IPS-18c (cell line): ENCODE data around the gene MAMDC4.
"Not testable (repeated sequence)": the region's sequence is repeated elsewhere in the genome, so short reads cannot be mapped to it uniquely, and the experiment has no call there.

Experiments used
- H3K4me3 ChIP-seq: 2 replicates; pipeline ENCODE4 v1.7.0; 2013; ENCODE audit warnings: low read depth, mild to moderate bottlenecking, low read length, moderate library complexity; ENCODE audit not compliant: insufficient read depth
- H3K9me3 ChIP-seq: one replicate; pipeline ENCODE4 v1.6.1; 2013; ENCODE audit warnings: mild to moderate bottlenecking, low read length, moderate library complexity; ENCODE audit not compliant: control insufficient read depth, insufficient read depth

The MAMDC4 gene

DNA sequence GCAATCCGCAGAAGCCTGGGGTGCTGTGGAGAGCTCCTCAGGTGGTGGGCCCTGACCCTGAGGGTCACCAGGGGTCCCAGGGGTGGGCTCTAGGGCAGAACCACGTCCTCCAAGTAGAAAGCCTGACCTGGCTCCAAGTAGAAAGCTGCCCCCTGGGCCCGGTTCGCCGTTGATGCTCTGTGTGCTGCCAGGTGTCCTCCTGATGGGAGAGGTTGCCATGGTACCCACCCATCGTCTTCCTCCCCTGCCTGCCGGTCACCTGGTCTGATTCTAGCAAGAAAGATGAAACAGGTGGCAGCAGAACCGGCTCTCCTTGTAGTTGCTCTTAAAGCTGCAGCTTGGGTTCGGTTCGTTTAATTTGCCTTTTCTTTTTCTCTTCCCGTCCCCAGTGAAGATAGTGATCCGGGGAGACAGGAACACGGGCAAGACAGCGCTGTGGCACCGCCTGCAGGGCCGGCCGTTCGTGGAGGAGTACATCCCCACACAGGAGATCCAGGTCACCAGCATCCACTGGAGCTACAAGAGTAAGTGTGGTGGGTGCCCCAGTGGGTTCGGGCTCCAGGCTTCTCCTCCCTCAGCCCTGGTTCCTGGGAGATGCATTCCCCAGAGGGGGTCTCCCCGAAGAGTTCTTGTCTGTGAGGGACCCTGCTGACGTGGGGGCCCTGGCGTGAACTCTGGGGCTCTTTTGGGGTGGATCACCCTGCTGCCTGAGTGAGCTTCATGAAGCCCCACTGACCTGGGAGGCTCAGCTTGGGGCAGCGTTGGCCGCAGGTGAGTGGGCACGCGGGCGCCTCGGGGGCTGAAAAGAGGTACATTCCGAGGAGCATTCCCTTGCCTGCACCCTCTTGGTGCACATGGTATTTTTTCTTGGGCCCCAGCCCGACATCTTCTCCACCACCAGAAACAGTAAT lies 28.8 kb upstream of the MAMDC4 start:
- Histone ChIP-seq H3K4me3 (no peak overlapping the region), H3K9me3 (no peaks in the 10 kb centered on the region)

DNA sequence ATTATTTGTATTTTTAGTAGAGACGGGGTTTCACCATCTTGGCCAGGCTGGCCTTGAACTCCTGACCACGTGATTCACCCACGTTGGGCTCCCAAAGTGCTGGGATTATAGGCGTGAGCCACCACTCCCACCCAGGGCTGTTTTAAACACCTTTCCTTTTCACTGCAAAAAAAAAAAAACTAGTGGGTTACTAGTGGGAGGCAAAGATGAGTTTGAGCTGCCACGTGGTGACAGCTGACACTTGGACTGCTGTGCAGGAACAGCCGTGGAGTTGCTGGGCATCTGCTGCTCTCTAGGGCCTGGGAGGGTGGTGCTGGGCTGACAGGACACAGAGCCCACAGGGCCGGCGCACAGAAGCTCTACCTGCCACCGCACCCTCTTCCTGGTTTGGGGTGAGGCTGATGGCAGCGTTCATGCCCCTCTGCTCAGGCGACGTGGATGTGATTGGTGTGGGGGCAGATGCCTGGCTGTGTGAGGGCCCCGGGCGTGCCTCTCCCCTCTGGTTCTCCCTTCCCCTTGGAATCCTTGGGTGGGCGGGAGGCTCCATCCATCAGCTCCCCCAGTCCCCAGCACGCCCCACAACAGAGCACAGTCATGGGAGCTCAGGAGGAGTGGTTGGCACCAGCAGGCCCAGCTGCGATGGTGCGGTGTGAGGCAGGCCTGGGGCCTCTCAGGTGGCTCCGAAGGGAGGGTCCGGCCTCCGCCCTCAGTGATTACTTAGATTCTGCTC lies 27.5 kb upstream of the MAMDC4 start:
- no peaks in the 10 kb centered on the region for H3K9me3 ChIP-seq
- H3K4me3 ChIP-seq = no peak overlapping the region

DNA sequence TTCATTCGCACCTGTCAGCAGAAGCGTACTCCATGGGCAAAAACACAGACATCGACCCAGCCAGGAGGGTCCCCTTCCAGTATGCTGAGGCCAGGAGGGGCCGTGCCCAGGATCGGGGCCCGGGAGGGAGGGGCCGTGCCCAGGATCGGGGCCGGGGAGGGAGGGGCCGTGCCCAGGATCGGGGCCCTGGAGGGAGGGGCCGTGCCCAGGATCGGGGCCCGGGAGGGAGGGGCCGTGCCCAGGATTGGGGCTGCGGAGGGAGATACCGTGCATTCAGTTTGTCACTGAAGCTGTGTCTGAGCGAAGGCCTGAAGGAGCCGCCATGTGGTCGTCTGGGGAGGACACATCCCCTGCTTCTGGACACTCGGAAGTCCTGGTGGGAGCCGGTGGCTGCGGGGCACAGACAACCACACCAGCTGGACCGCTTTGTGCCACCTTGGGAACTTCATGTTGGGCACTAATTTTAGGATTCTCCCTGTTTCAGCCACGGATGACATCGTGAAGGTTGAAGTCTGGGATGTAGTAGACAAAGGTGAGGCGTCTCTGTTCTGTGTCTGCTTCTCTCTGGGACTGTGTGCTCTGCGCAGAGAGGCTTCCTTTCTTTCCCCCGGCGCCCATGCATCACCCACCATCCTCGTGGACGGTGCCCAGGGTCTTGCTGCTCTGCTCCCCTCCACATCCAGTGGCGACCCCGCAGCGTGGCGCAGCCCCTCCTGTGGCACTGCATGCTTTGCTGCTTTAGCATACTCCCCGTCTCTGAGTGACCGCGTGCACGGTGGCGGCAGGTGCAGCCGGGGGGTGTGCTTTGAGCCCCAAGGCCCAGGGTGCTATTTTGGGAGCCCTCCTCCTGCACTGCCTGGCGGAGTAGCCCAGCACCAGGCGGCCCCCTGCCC lies 26.6 kb upstream of the MAMDC4 start:
- H3K9me3 ChIP-seq = no peaks in the 10 kb centered on the region

DNA sequence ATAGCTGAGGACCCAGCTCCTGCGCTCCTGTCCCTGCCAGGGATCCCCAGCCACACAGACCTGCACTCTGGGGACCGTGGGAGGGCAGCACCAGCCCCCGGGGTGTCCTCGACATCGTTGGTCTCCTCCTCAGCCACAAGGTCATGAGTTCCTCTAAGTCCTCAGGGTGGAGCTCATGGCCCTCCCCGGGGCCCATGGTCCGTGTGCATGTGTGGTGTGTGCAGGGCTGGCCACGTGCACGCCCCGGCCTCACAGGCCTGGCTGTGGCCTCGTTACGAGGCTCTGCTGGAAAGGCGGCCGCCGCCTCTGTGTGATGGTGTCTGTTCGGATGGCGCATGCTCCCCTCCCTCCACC lies 26.0 kb upstream of the MAMDC4 start:
- no peaks in the 10 kb centered on the region for H3K9me3 ChIP-seq
- H3K4me3 ChIP-seq = no peak overlapping the region

More for the DNA sequence above, 26.6 kb upstream of the MAMDC4 start:
- no peak overlapping the region for H3K4me3 ChIP-seq

DNA sequence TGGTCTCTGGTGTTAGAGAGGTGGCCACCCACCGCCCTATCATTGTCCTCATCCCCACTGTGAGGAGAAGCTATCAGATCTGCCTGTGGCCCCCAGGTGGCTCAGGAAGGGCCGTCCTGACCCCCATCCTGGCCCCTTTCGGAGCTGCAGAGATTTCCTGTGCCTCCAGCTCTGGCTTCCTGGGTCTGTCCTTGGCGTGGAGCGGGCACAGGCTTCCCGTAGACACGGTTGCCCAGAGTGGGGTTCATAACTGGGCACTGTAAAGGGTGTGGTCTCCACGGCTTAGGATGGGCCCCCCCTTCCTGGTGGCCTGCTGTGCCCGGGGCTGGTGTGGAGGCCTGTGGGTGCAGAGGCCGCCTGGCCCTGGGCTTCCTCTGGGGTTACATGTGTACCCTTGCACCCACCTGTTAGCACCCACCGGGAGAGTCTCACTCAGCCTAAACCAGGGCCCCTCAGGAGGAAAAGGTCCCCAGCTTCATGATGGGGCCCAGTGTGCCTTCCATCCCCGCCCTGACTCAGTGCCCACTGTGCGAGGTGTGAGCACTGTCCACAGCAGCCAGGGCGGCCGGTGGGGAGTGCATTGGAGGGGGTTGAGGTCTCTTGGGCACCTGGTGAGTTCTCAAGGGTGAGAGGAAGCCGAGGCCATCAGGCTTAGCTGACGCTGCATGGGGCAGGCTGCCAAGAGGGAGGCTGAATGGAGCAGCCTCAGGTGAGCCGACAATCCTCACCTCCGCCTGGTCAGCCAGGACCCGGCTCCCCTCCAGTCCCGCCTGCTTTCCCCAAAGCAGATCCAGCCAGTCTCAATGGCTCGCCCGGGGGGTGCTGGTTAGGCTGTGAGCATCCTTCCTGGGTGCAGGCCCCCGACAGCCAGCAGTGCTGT lies 25.2 kb upstream of the MAMDC4 start:
- Histone ChIP-seq H3K4me3 (no peak overlapping the region), H3K9me3 (no peaks in the 10 kb centered on the region)

DNA sequence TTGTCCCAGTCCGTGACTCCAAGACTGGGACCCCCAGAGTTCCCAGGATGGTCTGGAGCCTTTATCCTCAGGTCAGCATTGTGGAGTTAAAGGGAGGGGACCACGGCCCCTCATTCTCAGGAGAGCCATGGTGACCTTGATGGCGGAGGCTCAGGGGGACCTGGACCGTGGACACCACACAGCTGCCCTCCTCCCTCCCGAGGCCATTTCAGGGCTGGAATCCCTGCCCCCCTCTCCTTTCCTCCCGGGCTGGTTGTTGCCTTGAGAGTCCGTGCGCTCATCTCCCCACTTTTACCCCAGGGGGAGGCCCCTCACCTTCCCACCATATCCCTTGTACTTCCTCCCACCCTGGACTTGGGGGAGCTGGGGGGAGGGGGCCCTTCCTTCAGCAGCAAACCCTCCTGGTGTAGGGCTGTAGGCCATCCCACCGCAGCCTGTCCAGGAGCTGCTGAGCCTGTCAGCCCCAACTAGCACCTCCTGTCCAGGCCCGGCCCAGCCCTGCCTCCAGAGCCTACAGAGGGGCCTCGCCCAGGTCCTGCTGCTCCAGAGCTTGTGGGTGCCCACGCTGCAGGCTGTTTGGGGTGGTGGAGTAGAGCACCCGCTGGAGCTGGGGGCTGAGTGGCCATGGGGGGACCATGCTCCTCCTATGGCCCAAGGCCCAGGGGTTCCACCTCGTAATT lies 24.2 kb upstream of the MAMDC4 start:
- H3K4me3 ChIP-seq = no peak overlapping the region
- no peaks in the 10 kb centered on the region for H3K9me3 ChIP-seq

DNA sequence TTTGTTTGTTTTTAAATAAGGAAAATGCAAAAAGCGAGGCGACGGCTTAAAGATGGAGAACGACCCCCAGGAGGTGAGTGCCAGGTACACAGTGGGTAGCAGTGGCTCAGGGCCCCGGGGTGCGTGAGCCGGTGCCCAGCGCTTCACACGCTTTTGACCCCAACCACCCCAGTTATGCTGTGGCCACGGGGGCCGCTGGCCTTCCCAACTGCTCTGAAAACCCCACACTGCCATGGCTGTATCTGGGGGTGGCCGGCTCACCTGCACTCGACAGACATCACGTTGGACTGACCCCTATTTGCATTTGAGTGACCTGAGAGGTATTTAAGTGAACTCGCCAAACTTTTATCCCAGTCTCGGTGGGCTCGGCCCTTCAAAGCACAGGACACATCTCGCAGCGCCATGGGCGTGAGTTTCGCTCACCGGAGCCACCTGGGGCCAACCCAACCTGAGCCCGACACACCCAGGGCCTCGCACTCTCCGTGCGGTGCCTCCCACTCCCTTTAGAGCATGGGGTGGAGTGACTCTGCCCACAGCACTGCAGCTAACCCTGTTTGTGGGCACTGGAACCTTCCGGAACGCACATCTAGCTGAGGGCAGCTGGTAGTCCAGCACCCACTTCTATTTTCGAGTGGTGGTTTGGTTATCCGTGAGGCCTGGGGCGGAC lies 23.5 kb upstream of the MAMDC4 start:
- H3K4me3 ChIP-seq = no peak overlapping the region
- no peaks in the 10 kb centered on the region for H3K9me3 ChIP-seq

DNA sequence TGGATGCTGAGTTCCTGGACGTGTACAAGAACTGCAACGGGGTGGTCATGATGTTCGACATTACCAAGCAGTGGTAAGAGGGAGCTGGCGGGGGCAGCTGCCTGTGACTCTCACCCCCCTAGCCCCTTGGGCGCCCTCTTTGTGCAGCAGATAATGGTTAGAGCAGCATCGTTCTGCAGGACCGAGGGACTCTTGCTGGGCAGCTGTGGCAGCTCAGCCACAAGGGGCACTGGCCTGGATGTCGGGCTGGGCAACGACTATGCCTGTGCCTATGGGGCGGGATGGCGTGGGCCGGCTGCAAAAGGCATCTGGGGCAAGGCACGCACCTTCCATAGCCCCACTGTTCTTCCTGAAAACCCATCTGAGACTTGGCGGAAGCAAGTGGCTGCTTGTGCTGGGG lies 22.7 kb upstream of the MAMDC4 start:
- no peak overlapping the region for H3K4me3 ChIP-seq

DNA sequence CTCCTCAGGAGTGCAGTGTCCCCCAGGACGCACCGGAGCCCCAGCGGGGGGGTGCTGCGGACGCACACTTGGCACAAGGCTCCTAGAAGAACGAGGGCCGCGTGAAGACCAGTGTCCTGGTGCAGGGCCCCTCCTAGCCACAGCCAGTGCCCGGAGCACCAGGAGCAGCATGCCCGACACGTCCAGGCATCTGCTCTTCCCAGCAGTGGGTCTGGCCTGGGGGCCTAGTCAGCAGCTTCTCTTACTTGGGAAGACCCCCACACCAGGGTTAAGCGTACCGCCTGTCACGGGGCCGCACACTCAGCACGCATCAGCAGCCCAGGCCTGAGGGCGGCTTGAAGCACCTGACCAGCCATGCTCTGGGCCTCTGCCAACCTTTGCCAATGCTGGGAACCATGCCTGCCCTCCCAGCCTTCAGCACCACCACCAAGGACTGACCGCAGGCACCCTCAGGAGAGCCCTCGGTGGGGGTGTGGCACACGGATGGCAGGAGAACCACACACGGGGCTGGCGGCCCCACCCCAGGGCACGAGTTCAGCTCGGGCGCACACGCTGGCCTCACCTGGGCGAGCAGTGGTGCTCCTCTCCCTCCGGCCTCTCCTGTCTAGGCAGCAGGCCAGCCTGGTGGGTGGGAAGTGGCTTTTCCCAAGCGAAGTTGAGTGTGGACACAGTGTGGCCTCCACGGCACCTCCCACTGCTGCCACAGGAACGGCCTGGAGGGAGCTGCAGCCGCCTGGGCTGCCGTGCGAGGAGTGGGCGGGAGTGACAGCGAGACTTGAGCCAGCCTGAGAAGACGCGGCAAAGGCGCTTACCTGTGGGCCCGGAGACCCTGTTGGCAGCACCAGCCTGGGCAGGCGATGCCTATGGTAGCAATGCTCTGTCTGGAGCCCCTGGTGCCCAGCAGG lies 21.9 kb upstream of the MAMDC4 start:
- Histone ChIP-seq H3K4me3 (no peak overlapping the region), H3K9me3 (no peaks in the 10 kb centered on the region)

More for the DNA sequence above, 22.7 kb upstream of the MAMDC4 start:
- no peaks in the 10 kb centered on the region for H3K9me3 ChIP-seq

DNA sequence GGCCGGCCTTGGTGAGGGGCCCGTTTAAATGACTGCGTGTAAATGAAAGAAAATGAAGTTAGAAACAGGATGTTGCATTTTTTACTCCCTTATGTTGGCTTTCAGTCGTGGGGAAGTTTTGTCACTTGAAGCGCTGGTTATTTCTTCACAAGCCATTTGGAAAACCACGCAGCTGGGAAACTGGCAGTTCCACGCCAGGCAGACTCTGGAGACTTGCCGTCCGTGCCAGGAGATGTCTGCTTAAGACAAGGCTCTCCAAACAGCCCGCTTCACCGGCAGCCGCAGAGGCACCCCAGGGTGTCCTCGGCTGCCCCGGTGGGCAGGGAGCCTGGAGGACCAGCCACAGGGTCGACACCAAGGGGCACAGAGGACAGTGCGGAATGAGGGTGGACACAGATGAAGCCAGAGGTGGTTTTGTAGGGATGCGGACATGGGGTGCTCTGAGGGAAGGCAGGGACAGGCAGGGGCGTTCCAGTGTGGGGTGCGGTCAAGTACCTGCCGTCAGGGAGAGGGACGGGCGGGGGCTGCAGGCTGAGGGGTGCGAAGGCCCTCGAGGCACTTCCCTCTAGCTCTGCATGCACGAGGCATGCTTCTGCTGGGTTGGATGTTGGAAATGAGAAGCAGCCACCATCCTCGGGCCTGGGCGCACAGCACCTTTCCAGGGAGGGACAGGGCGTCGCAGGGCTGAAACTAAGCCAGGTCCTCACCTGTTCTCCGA lies 21.0 kb upstream of the MAMDC4 start:
- no peaks in the 10 kb centered on the region for H3K9me3 ChIP-seq
- no peak overlapping the region for H3K4me3 ChIP-seq

DNA sequence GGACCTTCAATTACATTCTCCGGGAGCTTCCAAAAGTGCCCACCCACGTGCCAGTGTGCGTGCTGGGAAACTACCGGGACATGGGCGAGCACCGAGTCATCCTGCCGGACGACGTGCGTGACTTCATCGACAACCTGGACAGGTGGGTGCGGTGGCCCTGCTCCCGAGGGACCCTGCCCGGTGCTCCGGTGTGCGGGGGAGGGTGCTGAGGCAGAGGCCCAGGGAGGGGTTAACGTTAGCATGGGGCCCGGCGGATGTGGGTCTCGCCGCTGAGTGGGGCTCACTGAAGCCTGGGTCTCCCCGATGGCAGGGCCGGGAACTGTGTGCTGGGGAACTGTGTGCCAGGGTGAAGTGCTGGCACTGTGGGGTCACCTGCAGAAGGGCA lies 20.4 kb upstream of the MAMDC4 start:
- Histone ChIP-seq H3K4me3 (no peak overlapping the region), H3K9me3 (no peaks in the 10 kb centered on the region)

DNA sequence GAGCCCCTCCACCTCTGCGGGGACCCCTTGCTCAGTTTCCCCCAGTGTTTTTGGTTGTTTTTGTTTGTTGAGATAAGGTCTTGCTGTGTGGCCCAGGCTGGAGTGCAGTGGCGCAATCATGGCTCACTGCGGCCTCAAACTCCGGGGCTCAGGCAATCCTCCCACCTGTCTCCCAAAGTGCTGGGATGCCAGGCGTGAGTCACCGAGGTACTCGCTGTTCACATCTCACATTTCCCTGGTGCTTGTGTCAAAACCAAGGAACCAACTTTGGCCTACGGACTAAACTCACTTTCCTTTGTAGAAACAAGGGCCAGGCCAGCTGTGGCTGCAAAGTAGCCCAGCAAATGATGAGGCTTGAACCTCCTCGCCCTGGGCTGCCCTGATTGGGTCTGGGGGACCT lies 19.6 kb upstream of the MAMDC4 start:
- Histone ChIP-seq H3K9me3 (no peaks in the 10 kb centered on the region), H3K4me3 (no peak overlapping the region)

DNA sequence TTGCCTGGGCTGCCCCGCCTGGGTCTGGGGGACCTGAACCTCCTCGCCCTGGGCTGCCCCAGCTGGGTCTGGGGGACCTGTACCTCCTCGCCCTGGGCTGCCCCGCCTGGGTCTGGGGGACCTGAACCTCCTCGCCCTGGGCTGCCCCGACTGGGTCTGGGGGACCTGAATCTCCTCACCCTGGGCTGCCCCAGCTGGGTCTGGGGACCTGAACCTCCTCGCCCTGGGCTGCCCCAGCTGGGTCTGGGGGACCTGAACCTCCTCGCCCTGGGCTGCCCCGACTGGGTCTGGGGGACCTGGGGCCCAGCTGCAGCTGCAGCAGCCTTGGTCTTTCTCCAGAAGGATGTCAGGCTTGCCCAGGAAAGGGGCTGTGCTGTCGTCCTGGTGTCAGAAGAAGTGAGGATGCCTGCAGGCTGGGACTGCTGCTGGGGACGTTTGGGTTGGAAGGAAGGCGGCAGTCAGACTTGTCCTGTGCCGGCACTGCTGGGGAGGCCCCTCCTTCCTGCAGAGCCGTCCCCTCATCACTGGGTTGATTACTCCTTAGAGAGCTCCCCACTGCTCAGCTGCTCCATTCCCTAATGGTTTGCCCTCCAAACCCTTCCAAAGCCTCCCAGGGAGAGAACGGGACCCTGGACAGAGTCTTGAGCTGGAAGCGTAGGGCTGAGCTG lies 18.6 kb upstream of the MAMDC4 start:
- not testable (repeated sequence) for H3K9me3 ChIP-seq, H3K4me3 ChIP-seq
